ENCODE data around the gene RBM33. TPM values are rescaled to one million over a fixed set of nuclear protein-coding genes. Genes with fewer than 3 reads are reported as not detected.

Gene RBM33
- total RNA-seq, 1 experiment from 2014 or later, result 34.4 TPM

DNA sequence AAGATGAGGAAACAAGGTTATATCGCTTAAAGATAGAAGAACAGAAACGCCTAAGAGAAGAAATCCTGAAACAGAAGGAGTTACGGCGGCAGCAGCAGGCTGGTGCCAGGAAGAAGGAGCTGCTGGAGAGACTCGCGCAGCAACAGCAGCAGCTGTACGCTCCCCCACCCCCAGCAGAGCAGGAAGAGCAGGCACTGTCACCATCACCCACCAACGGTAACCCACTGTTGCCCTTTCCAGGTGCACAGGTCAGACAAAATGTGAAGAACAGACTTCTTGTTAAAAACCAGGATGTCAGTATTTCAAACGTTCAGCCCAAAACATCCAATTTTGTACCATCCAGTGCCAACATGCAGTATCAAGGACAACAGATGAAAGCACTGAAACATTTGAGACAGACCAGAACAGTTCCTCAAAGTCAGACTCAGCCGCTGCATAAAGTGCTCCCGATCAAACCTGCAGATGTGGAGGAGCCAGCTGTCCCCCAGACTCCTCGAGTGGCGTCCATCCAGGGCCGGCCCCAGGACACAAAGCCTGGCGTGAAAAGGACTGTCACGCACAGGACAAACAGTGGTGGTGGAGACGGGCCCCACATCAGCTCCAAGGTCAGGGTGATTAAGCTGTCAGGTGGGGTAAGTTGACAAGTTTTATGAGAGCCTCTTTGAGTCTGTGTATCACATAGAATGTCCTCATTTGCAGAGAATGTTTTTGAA is 100.7 kb downstream of the RBM33 start:
- Histone ChIP-seq H3K9ac (ENCODE audit: low read length) (no peak overlapping the region), H2AFZ (ENCODE audit: low read length) (no peak overlapping the region), H3K4me2 (ENCODE audit: low read depth, low read length, poor library complexity, severe bottlenecking) (no peak overlapping the region), H3K9me2 (replicated peaks; ENCODE audit: insufficient read depth, low read length) (no peaks in the 10 kb centered on the region), H3K27me3 (ENCODE audit: low read length) (no peaks in the 10 kb centered on the region), H3K27ac (ENCODE audit: low read length) (no peak overlapping the region), H3K9me3 (ENCODE audit: low read length) (no peaks in the 10 kb centered on the region), H3K79me2 (ENCODE audit: low read length) (peaks cover 82% of the 10 kb centered on the region), H3K4me3 (ENCODE audit: low read length) (no peak overlapping the region), H3K4me1 (ENCODE audit: low read length) (peaks cover 27% of the 10 kb centered on the region), H3K36me3 (ENCODE audit: insufficient read depth, low read length) (peaks cover 56% of the 10 kb centered on the region; the same call in 1 of the 2 replicates), H4K20me1 (ENCODE audit: insufficient read depth, low read depth, low read length) (0 out of 2 replicates have a peak, but pooled peaks cover 4% of the 10 kb centered on the region)
- no peak for DNase-seq

DNA sequence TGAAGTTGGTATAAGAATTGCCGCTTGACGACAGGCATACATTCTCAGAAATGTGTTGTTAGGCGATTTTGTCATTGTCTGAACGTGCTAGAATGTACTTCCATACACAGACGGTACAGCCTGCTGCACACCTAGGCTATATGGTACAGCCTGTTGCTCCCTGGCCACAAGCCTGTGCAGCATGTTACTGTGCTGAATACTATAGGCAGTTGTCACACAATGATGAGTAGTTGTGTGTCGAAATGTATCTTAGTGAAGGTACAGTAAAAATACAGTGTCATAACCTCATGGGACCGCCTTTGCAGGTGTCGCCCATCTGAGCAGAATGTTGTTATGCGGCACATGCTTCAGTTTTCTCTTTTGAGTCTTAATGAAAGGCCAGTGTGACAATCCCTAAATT is 101.3 kb downstream of the RBM33 start:
- Histone ChIP-seq H3K79me2 (ENCODE audit: low read length) (peaks cover 82% of the 10 kb centered on the region), H3K4me3 (ENCODE audit: low read length) (no peak overlapping the region), H3K9ac (ENCODE audit: low read length) (no peak overlapping the region), H3K9me3 (ENCODE audit: low read length) (no peaks in the 10 kb centered on the region), H3K4me1 (ENCODE audit: low read length) (peaks cover 33% of the 10 kb centered on the region), H3K9me2 (replicated peaks; ENCODE audit: insufficient read depth, low read length) (no peaks in the 10 kb centered on the region), H3K4me2 (ENCODE audit: low read depth, low read length, poor library complexity, severe bottlenecking) (no peak overlapping the region), H3K27ac (ENCODE audit: low read length) (no peak overlapping the region), H2AFZ (ENCODE audit: low read length) (no peak overlapping the region), H4K20me1 (ENCODE audit: insufficient read depth, low read depth, low read length) (0 out of 2 replicates have a peak, but pooled peaks cover 4% of the 10 kb centered on the region), H3K36me3 (ENCODE audit: insufficient read depth, low read length) (peaks cover 50% of the 10 kb centered on the region; the same call in 1 of the 2 replicates), H3K27me3 (ENCODE audit: low read length) (no peaks in the 10 kb centered on the region)
- no peak for DNase-seq

DNA sequence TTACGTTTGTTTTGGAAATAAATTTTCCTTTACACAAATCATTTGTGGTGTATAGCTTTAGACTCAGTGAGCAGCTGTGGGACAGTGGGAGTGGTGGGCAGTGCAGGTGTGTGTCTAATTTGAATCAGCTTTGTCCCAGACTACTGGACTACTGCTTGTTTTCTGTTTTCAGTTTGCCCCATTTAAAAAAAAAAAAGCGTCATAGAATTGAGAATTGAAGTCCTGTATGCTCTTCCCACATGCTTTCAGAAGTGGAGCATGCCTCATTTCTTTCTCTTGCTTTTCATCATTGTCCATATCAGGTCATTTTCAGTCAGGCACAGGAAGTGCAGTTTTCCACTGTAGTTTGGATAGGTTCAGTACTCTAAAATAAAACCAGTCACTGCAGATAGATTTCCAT is 101.7 kb downstream of the RBM33 start:
- Histone ChIP-seq H3K4me1 (ENCODE audit: low read length) (peaks cover 37% of the 10 kb centered on the region), H3K4me2 (ENCODE audit: low read depth, low read length, poor library complexity, severe bottlenecking) (no peak overlapping the region), H4K20me1 (ENCODE audit: insufficient read depth, low read depth, low read length) (0 out of 2 replicates have a peak, but pooled peaks cover 4% of the 10 kb centered on the region), H3K9me2 (replicated peaks; ENCODE audit: insufficient read depth, low read length) (no peaks in the 10 kb centered on the region), H3K27me3 (ENCODE audit: low read length) (no peaks in the 10 kb centered on the region), H3K9ac (ENCODE audit: low read length) (no peak overlapping the region), H3K27ac (ENCODE audit: low read length) (no peak overlapping the region), H3K36me3 (ENCODE audit: insufficient read depth, low read length) (peaks cover 45% of the 10 kb centered on the region; the same call in 1 of the 2 replicates), H3K4me3 (ENCODE audit: low read length) (no peak overlapping the region), H3K9me3 (ENCODE audit: low read length) (no peaks in the 10 kb centered on the region), H3K79me2 (ENCODE audit: low read length) (peaks cover 84% of the 10 kb centered on the region), H2AFZ (ENCODE audit: low read length) (no peak overlapping the region)
- DNase-seq, result no peak

DNA sequence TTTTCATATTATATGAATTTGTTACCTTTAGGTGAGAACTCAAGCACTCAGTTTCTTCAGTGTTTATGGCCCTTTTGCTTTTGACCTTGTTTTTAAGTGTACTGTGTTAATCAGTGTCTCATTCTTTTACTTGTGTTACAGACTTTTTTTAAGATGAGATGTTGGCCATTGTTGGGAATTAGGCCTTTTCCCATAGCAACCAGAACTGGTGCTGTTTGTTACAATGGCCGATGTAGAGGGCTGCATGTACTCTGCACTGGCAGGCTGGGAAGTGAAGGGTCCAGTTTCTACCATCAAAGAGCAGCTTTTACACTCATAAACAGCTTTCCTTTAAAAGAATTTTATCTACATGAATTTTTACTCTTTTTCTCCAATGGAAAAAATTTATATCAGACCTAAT is 102.7 kb downstream of the RBM33 start:
- peaks cover 47% of the 10 kb centered on the region for H3K4me1 ChIP-seq (ENCODE audit: low read length)
- no peaks in the 10 kb centered on the region for H3K9me2 ChIP-seq (replicated peaks; ENCODE audit: insufficient read depth, low read length)
- no peaks in the 10 kb centered on the region for H3K27me3 ChIP-seq (ENCODE audit: low read length)
- H3K9ac ChIP-seq (ENCODE audit: low read length), result no peak overlapping the region
- H3K4me2 ChIP-seq (ENCODE audit: low read depth, low read length, poor library complexity, severe bottlenecking), result no peak overlapping the region
- no peak for DNase-seq
- H3K9me3 ChIP-seq (ENCODE audit: low read length), result no peaks in the 10 kb centered on the region
- peaks cover 91% of the 10 kb centered on the region for H3K79me2 ChIP-seq (ENCODE audit: low read length)
- no peak overlapping the region for H2AFZ ChIP-seq (ENCODE audit: low read length)
- no peak overlapping the region for H3K27ac ChIP-seq (ENCODE audit: low read length)
- no peak overlapping the region for H3K4me3 ChIP-seq (ENCODE audit: low read length)
- peaks cover 11% of the 10 kb centered on the region; the same call in 1 of the 2 replicates for H4K20me1 ChIP-seq (ENCODE audit: insufficient read depth, low read depth, low read length)
- H3K36me3 ChIP-seq (ENCODE audit: insufficient read depth, low read length), result peaks cover 40% of the 10 kb centered on the region; the same call in 1 of the 2 replicates

DNA sequence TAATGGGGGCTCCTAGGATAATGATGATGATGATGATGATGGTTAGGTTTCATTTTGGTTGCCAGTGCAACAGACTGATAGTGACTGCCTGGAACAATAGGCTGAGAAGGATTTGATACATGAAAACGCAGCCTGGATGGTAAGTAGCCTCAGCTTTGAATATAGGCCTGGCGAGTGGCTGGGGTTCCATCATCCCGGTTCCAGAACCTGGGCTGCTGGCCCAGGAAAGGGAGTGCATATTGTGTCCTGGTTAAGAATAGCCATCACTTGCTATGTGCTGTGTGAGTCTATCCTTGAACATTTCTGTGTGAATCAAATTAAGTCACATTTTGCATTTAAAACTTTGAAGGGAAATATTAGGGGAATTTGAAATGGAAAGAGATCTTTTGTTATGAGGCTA is 105.1 kb downstream of the RBM33 start:
- no peaks in the 10 kb centered on the region for H3K9me2 ChIP-seq (replicated peaks; ENCODE audit: insufficient read depth, low read length)
- H3K27ac ChIP-seq (ENCODE audit: low read length), result no peak overlapping the region
- H3K4me2 ChIP-seq (ENCODE audit: low read depth, low read length, poor library complexity, severe bottlenecking), result no peak overlapping the region
- H3K79me2 ChIP-seq (ENCODE audit: low read length), result peaks cover 99% of the 10 kb centered on the region
- H3K4me1 ChIP-seq (ENCODE audit: low read length), result peaks cover 71% of the 10 kb centered on the region
- no peak overlapping the region for H3K4me3 ChIP-seq (ENCODE audit: low read length)
- peaks cover 26% of the 10 kb centered on the region; the same call in 1 of the 2 replicates for H3K36me3 ChIP-seq (ENCODE audit: insufficient read depth, low read length)
- H3K9ac ChIP-seq (ENCODE audit: low read length), result no peak overlapping the region
- peaks cover 11% of the 10 kb centered on the region for H4K20me1 ChIP-seq (ENCODE audit: insufficient read depth, low read depth, low read length)
- H3K27me3 ChIP-seq (ENCODE audit: low read length), result no peaks in the 10 kb centered on the region
- H3K9me3 ChIP-seq (ENCODE audit: low read length), result no peaks in the 10 kb centered on the region
- DNase-seq, result no peak
- H2AFZ ChIP-seq (ENCODE audit: low read length), result no peak overlapping the region

DNA sequence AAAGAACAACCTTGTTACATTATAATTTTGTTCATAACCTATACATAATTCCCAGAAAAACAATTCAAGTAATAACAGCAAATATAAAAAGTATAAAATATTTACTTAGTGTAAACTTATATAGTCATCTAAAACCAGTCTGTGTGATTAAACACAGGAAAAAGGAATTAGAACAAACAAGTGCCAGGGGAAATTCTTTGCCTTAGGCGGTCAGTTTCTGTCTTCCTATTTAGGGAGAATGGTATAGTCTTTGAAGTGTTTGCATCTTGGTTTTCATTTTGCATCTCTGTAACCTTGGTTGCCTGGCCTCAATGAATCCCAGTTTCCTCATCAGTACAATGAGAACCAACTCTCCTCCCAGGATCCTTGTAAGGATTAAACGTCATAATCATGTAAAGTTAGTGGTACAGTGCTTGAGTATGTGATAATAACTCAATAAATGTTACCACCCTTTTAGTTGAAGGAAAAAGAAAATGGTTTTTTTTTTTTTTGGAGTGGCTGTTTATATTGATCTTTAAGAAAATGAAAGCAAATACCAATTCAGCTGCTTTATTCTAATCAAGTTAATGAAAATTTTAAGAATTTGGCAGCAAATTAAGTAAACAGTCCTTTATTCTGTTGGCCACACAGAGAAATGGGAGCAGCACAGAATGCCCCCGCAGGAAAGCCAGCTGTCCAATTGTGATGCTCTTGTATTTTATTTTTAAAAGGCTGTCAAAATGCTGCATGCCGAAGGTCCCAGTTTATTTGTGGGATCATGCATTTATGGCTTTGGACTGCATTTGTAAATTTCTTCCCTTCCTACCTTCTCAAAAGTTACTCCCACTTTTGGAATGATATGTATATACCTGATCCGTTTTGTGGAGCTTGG is 106.0 kb downstream of the RBM33 start:
- H3K27ac ChIP-seq (ENCODE audit: low read length), result no peak overlapping the region
- H3K9ac ChIP-seq (ENCODE audit: low read length), result no peak overlapping the region
- no peak for DNase-seq
- H3K4me3 ChIP-seq (ENCODE audit: low read length), result no peak overlapping the region
- H3K79me2 ChIP-seq (ENCODE audit: low read length), result peaks cover 100% of the 10 kb centered on the region
- H3K4me2 ChIP-seq (ENCODE audit: low read depth, low read length, poor library complexity, severe bottlenecking), result no peak overlapping the region
- H3K36me3 ChIP-seq (ENCODE audit: insufficient read depth, low read length), result peaks cover 20% of the 10 kb centered on the region; the same call in 1 of the 2 replicates
- H3K9me3 ChIP-seq (ENCODE audit: low read length), result no peaks in the 10 kb centered on the region
- peaks cover 11% of the 10 kb centered on the region for H4K20me1 ChIP-seq (ENCODE audit: insufficient read depth, low read depth, low read length)
- peaks cover 72% of the 10 kb centered on the region for H3K4me1 ChIP-seq (ENCODE audit: low read length)
- no peaks in the 10 kb centered on the region for H3K27me3 ChIP-seq (ENCODE audit: low read length)
- no peaks in the 10 kb centered on the region for H3K9me2 ChIP-seq (replicated peaks; ENCODE audit: insufficient read depth, low read length)
- H2AFZ ChIP-seq (ENCODE audit: low read length), result no peak overlapping the region

DNA sequence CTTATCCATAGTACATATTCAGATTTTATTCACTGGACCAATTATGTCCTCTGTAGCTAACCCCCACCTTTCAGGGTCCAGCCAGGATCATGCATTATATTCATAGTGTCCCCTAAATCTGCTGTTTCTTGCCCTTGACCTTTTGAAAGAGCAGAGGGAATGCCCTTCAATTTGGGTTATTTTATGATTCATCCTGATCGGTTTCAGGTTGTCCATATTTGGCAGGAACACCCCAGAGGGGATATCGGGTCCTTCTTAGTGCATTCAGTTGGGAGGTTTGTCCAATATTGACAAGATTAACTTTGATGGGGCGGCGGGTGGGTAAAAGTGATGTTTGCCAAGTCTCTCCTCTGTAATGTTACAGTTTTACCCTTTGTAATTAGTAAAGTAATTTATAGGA is 106.9 kb downstream of the RBM33 start:
- H3K36me3 ChIP-seq (ENCODE audit: insufficient read depth, low read length), result peaks cover 20% of the 10 kb centered on the region; the same call in 1 of the 2 replicates
- peaks cover 72% of the 10 kb centered on the region for H3K4me1 ChIP-seq (ENCODE audit: low read length)
- no peak overlapping the region for H3K4me3 ChIP-seq (ENCODE audit: low read length)
- H2AFZ ChIP-seq (ENCODE audit: low read length), result no peak overlapping the region
- H3K27me3 ChIP-seq (ENCODE audit: low read length), result no peaks in the 10 kb centered on the region
- no peak for DNase-seq
- H3K9ac ChIP-seq (ENCODE audit: low read length), result no peak overlapping the region
- peaks cover 100% of the 10 kb centered on the region for H3K79me2 ChIP-seq (ENCODE audit: low read length)
- no peaks in the 10 kb centered on the region for H3K9me3 ChIP-seq (ENCODE audit: low read length)
- no peak overlapping the region for H3K27ac ChIP-seq (ENCODE audit: low read length)
- peak overlapping the region; percentile 48 for H3K4me2 ChIP-seq (ENCODE audit: low read depth, low read length, poor library complexity, severe bottlenecking)
- H4K20me1 ChIP-seq (ENCODE audit: insufficient read depth, low read depth, low read length), result peaks cover 11% of the 10 kb centered on the region
- no peaks in the 10 kb centered on the region for H3K9me2 ChIP-seq (replicated peaks; ENCODE audit: insufficient read depth, low read length)
